Activated CD4-positive, alpha-beta T cell treated with anti-CD3 and anti-CD28 coated beads for 4 hours (primary cell): ENCODE data around the gene LGR6.
A peak's percentile ranks its signal among the peaks of the same experiment; 100 is the strongest.
"Not testable (repeated sequence)": the region's sequence is repeated elsewhere in the genome, so short reads cannot be mapped to it uniquely, and the experiment has no call there.

Source experiments
- DNase-seq, 2 donors: peaks; one replicate each; pipeline ENCODE4 v3.0.0-alpha.2; 2020

LGR6 gene

GRCh38 chr1:202348005-202348508 is 154.5 kb downstream of the LGR6 start:
- DNase-seq = no peak

- DNase-seq = peak; percentile 93
Measured at GRCh38 chr1:202348509-202349205, 155.1 kb downstream of the LGR6 start, which contains the start of gene PPP1R12B. Gene PPP1R12B, plus strand, starts transcription at chr1:202348699. Its CDS starts 153 bp downstream, at chr1:202348852.

DNA sequence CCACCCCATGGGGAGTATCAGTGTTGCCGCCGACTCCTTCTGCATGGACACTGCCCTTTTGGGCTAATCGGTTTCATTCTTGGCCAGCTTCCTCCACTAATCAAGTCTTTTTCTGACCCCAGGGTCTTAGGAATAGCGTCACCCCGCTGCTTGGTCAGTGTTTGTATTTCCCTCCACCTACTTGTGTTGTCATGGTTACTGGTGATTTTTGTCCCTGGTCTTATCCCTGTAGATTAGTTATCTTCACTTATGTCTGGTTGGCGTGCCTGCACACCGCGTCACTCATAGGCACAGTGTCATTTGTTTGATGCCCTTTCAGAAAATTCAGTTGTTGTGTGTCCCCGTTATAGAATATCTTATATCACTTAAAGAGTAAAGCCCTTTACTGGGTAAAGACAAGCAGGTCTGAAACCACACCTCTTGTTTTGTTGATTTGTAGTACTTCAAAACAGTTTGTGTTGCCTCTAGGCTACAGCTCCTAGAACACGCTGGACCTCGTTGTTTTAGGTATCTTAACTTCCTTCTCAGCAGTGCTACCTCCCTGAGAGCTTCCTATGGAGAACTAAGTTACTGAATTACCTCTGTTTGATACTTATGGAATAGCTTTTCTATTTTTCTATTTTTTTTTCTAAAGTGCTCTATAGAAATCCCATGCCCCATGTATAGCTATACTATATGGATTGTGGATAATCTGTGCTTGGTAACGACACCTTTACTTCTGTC is 155.8 kb downstream of the LGR6 start:
- peak in 1 of 2 donors; percentile 5 for DNase-seq

- DNase-seq = no peak
Measured at GRCh38 chr1:202351725-202352124, 158.1 kb downstream of the LGR6 start.

DNA sequence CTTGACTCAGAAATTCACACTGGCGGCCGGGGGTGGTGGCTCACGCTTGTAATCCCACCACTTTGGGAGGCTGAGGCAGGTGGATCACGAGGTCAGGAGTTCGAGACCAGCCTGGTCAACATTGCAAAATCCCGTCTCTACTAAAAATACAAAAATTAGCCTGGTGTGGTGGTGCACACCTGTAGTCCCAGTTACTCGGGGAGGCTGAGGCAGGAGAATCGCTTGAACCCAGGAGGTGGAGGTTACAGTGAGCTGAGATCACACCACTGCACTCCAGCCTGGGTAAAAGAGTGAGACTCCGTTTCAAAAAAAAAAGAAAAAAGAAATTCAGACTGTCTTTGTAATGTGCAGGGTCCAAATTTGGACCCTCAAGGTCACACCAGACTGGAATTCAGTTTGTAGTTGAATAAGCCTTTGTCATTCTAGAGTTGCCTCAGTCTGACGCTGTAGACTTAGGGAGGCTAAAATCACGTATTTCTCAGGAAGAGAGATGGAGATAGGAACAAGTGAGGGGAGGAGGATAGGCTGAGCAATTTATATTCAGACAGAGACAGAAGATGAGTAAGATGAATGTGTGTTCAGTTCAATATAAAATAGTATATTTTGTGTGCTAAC is 159.1 kb downstream of the LGR6 start:
- DNase-seq = not testable (repeated sequence)

DNA sequence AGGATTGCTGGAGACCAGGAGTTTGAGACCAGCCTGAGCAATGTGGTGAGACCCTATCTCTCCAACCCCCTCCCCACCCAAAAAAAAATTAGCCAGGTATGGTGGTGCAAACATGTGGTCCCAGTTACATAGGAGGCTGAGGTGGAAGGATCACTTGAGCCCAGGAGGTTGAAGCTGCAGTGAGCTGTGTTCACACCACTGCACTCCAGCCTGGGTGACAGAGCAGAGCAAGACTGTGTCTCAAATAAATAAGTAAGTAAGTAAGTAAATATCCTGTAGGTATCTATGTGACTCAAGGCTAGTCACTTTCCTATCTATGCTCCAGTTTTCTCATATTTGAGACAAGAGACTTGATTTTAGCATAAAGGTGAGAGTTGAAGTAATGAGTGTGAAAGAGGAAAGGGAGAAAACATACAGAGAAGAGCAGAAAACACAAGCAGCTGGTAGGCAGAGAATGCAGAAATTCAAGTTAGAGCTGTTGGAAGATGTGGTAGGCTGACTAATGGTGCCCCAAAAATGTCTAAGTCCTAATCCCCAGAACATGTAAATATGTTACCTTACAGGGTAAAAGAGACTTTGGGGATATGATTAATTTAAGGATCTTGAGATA is 162.4 kb downstream of the LGR6 start:
- DNase-seq = no peak

DNA sequence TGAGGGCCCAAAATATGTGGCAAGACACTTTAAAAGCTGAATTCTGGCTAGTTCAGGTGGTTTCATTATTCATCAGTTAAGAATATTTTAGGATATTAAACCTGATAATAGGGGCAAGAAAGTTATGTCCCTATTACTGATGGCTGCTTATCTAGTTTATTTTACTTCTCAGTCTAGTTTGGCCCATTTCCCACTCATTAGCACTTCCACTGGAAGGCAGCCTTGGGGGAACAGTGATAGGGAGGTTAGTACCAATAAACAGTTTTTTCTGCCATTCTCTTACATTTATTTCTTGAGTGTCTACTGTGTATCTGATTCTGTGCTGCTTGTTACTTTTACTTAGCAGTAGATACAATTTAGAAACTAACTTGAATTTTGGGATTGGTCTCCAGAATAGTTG is 163.9 kb downstream of the LGR6 start:
- DNase-seq = no peak

DNA sequence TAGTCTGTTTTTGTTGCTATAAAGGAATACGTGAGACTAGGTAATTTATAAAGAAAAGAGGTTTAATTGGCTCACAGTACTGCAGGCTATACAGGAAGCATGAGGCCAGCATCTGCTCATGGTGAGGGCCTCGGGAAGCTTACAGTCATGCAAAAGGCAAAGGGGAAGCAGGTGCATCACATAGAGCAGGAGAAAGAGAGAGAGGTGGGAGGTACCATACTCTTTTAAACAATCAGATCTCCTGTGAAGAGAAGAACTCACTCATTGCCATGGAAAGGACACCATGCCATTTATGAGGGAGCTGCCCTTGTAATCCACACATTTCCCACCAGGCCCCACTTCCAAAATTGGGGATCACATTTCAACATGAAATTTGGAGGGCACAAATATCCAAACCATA is 167.6 kb downstream of the LGR6 start:
- DNase-seq = no peak

DNA sequence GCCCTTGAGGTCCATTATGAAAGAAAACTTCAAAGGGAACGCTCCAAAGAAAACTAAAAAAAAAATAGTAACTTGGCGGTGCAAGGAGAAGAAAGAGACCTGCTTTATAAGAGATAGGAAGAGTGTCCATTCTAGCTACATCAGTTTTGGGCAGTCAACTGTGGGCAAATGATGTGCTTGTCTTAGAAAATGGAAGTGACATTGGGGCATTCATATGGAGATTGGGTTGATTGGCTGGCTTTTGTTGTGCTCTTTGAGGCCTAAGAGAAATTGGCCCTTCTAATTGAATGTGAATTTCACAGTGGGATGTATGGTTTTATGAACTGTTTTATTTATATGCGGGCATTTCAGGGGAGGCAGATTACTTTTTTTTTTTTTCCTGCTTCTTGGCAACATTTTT is 168.1 kb downstream of the LGR6 start:
- DNase-seq = no peak

- DNase-seq = no peak
Measured at GRCh38 chr1:202362212-202362611, 168.6 kb downstream of the LGR6 start.

- DNase-seq = no peak
Measured at GRCh38 chr1:202365092-202365815, 171.7 kb downstream of the LGR6 start.

DNA sequence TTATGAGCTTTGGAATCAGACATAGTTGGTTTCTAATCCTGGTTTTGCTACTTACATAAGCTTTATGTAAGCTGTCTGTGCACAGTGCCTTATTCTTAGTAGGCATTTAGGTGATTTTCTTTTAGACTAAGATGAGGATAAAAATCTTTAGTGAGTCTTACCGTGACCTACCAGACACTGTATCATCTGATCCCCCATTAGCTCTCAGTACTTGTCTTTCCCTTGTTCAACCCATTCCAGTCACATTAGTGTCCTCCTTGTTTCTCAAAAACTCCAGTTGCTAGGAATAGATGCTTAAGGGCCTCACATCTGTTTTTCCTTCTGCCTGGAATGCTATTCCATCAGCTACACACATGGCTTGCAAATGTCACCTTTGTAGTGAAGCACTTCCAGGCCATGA is 173.7 kb downstream of the LGR6 start:
- DNase-seq = no peak
